NCI-H2196 treated with DMSO at 0.1 percent for 48 hours (cell line): ENCODE results near the gene EFTUD2.
"Not testable (repeated sequence)": the region's sequence is repeated elsewhere in the genome, so short reads cannot be mapped to it uniquely, and the experiment has no call there.

ENCODE experiments used
- DNase-seq: peaks from one replicate; lab custom pipeline; 2025; ENCODE audit not compliant: unreplicated experiment; lab: John Stamatoyannopoulos, UW

Gene EFTUD2

GRCh38 chr17:44818508-44818907 lies 80.7 kb downstream of the EFTUD2 start:
- not testable (repeated sequence) for DNase-seq

- no peak for DNase-seq
These were observed 87.0 kb downstream of the EFTUD2 start for GRCh38 chr17:44812263-44812662.

- not testable (repeated sequence) for DNase-seq
These were observed 90.4 kb downstream of the EFTUD2 start for GRCh38 chr17:44808656-44809388.

- DNase-seq = no peak
These were observed 91.1 kb downstream of the EFTUD2 start for GRCh38 chr17:44808156-44808555.

GRCh38 chr17:44807817-44808155 lies 91.5 kb downstream of the EFTUD2 start:
- no peak for DNase-seq

- no peak for DNase-seq
These were observed 92.0 kb downstream of the EFTUD2 start for GRCh38 chr17:44807093-44807816.

GRCh38 chr17:44804302-44805089 lies 94.7 kb downstream of the EFTUD2 start:
- no peak for DNase-seq

GRCh38 chr17:44801880-44802279 lies 97.4 kb downstream of the EFTUD2 start:
- no peak for DNase-seq
